ENCODE measurements around the gene CAMK1D. TPM values are rescaled to one million over a fixed set of nuclear protein-coding genes. Genes with fewer than 3 reads are reported as not detected.

Gene CAMK1D
- polyA plus RNA-seq, 2 of the 4 experiments (the other 2 are of a cell fraction), result 6.6 to 12.5 TPM

- TF ChIP-seq PBX3 (IDR thresholded peaks at IDR 0.05) (no peak), GATA3 (IDR thresholded peaks at IDR 0.05; ENCODE audit: borderline replicate concordance) (no peak), CBX8 (IDR thresholded peaks at IDR 0.05) (no peak), ATOH8 (CRISPR knock-in tag; IDR thresholded peaks at IDR 0.05; ENCODE audit: low read depth) (no peak)
These were observed 212.0 kb downstream of the CAMK1D start (continued) for GRCh38 chr10:12561307-12561706.

- no peaks in the 10 kb centered on the region for H3K9me3 ChIP-seq
- no peak for TF ChIP-seq NFE2L2 (conservative IDR thresholded peaks at IDR 0.05; ENCODE audit: low read length)
- no peak for TF ChIP-seq PHF8 (IDR thresholded peaks at IDR 0.05; ENCODE audit: borderline replicate concordance, low read depth)
- no peak for TF ChIP-seq RAD21 (conservative IDR thresholded peaks at IDR 0.05 in 1 of 2, IDR thresholded peaks at IDR 0.05 in 1 of 2)
- no peak for TF ChIP-seq NPAS2 (CRISPR knock-in tag; IDR thresholded peaks at IDR 0.05; ENCODE audit: borderline replicate concordance)
- TF ChIP-seq E2F6 (IDR thresholded peaks at IDR 0.05; ENCODE audit: borderline replicate concordance, low read depth), result no peak
- TF ChIP-seq MAZ (IDR thresholded peaks at IDR 0.05; ENCODE audit: borderline replicate concordance, low read depth, low read length), result no peak
- no peak for TF ChIP-seq EHMT2 (IDR thresholded peaks at IDR 0.05; ENCODE audit: low read depth)
- TF ChIP-seq MAFK (IDR thresholded peaks at IDR 0.05; ENCODE audit: partially characterized antibody), result no peak
- no peak for TF ChIP-seq ZFP36 (IDR thresholded peaks at IDR 0.05; ENCODE audit: borderline replicate concordance, partially characterized antibody)
- TF ChIP-seq RFX5 (IDR thresholded peaks at IDR 0.05), result no peak
- TF ChIP-seq USF2 (IDR thresholded peaks at IDR 0.05), result no peak
- TF ChIP-seq MAX (IDR thresholded peaks at IDR 0.05), result no peak
- ChIA-PET CTCF (interaction anchor here (1.3 kb wide), 1 partner anchor 75 kb away, joined by 3 read pairs; no protein-coding TSS in a partner anchor), POLR2A (no interaction called here)
- DNase-seq (ENCODE audit: low read depth in 1 of 2, low spot score in 1 of 2) (no peak), FAIRE-seq (no peak), ATAC-seq (no peak)
- no peak overlapping the region for H3K27ac ChIP-seq
- no peak overlapping the region for H3K4me2 ChIP-seq
- H3K4me1 ChIP-seq, result peaks cover 14% of the 10 kb centered on the region; the same call in 2 of the 3 replicates
- no peak overlapping the region for H3K4me3 ChIP-seq
These were observed 212.4 kb downstream of the CAMK1D start for GRCh38 chr10:12561720-12562119.

GRCh38 chr10:12563489-12563888, 214.1 kb downstream of the CAMK1D start:
- no peaks in the 10 kb centered on the region for H3K9me3 ChIP-seq
- TF ChIP-seq RNF2 (IDR thresholded peaks at IDR 0.05; ENCODE audit: borderline replicate concordance, low read depth), result no peak
- no peak for TF ChIP-seq PBX3 (IDR thresholded peaks at IDR 0.05)
- no peak for TF ChIP-seq POLR2AphosphoS2 (conservative IDR thresholded peaks at IDR 0.05; ENCODE audit: low read length)
- no peak for TF ChIP-seq RARB (CRISPR knock-in tag; IDR thresholded peaks at IDR 0.05)
- TF ChIP-seq CHD4 (IDR thresholded peaks at IDR 0.05; ENCODE audit: borderline replicate concordance), result no peak
- TF ChIP-seq KDM5A (IDR thresholded peaks at IDR 0.05), result no peak
- TF ChIP-seq HOXB5 (CRISPR knock-in tag; IDR thresholded peaks at IDR 0.05), result no peak
- no peak for TF ChIP-seq PHF8 (IDR thresholded peaks at IDR 0.05; ENCODE audit: borderline replicate concordance, low read depth)
- TF ChIP-seq HOXB13 (CRISPR knock-in tag; IDR thresholded peaks at IDR 0.05; ENCODE audit: low read depth), result no peak
- H3K4me1 ChIP-seq, result peaks cover 14% of the 10 kb centered on the region; the same call in 2 of the 3 replicates
- FAIRE-seq (no peak), DNase-seq (ENCODE audit: low read depth in 1 of 2, low spot score in 1 of 2) (no peak), ATAC-seq (no peak)
- ChIA-PET POLR2A (no interaction called here), CTCF (interaction anchor here (0.8 to 1.5 kb wide), 3 partner anchors 12 to 148 kb away, joined by 3 to 5 read pairs (median 3); no protein-coding TSS in a partner anchor)
- WGBS (ENCODE audit: missing lambda C conversion rate), result 90% methylated on average over 3 of the region's 3 CpGs
- H3K4me2 ChIP-seq, result peak overlapping the region; percentile 33; the same call in 1 of the 3 replicates
- H3K4me3 ChIP-seq, result no peak overlapping the region
- H3K27ac ChIP-seq, result no peak overlapping the region
